ENCODE measurements around the gene RASL10A.
"Not testable (repeated sequence)": the region's sequence is repeated elsewhere in the genome, so short reads cannot be mapped to it uniquely, and the experiment has no call there.

Gene RASL10A, protein sequence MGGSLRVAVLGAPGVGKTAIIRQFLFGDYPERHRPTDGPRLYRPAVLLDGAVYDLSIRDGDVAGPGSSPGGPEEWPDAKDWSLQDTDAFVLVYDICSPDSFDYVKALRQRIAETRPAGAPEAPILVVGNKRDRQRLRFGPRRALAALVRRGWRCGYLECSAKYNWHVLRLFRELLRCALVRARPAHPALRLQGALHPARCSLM

GRCh38 chr22:29315286-29316140, at the start of gene RASL10A:
RASL10A (minus strand) TSS chr22:29315697; CDS start chr22:29315246, 451 bp downstream.
- no peak for DNase-seq (ENCODE audit: low read depth, low spot score)

DNA sequence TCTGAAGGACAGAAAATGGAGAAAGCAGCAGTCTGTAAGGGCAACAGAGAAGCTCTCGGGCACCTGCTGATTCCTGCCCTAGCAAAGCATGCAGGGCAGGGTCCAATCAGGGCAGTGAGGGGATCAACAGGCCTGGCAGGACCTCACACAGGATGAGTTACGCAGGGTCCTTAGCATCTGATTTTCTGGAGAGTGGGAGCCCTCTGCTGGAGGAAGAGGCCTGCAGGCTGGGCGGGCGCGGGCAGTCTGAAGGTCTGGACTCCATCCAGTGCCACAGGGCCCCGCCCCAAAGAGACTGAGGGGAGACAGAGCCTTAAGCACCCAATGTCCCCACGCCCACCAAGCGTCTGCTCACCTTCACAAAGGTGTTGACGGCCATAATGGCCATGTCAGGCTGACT, 44.0 kb upstream of the RASL10A start:
- no peak for DNase-seq (ENCODE audit: low read depth, low spot score)

DNA sequence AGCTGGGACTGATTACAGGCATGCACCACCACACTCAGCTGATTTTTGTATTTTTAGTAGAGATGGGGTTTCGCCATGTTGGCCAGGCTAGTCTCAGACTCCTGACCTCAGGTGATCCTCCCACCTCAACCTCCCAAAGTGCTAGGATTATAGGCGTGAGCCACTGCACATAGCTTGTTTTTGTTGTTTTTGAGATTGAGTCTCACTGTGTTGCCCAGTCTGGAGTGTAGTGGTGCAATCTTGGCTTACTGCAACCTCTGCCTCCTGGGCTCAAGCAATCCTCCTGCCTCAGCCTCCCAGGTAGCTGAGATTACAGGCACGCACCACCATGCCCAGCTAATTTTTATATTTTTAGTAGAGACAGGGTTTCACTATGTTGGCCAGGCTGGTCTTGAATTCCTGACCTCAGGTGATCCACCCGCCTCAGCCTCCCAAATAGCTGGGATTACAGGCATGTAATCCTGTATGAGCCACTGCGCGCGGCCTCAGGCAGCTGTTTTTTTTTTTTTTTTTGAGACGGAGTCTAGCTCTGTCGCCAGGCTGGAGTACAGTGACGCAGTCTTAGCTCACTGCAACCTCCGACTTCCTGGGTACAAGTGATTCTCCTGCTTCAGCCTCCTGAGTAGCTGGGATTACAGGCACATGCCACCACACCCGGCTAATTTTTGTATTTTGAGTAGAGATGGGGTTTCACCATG, 41.8 kb upstream of the RASL10A start:
- DNase-seq (ENCODE audit: low read depth, low spot score), result not testable (repeated sequence)

DNA sequence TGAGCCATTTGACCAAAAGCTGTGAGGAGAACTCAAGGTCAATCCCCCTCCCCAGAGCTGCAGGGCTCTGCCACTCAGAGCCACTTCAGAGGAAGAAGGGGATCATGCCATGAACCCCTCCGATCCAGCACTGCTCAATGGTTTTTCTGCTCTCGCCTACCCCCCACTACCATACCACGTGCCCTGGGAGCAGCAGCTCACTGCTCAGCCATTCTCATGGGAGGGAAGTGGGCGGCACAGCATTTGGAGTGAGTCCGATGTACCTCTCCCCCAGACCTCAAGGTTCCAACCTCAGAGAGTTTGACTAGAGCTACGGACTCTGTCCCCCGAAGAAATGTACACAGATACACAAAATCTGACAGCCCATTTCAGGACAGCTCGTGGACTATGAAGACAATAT, 38.4 kb upstream of the RASL10A start:
- no peak for DNase-seq (ENCODE audit: low read depth, low spot score)

DNA sequence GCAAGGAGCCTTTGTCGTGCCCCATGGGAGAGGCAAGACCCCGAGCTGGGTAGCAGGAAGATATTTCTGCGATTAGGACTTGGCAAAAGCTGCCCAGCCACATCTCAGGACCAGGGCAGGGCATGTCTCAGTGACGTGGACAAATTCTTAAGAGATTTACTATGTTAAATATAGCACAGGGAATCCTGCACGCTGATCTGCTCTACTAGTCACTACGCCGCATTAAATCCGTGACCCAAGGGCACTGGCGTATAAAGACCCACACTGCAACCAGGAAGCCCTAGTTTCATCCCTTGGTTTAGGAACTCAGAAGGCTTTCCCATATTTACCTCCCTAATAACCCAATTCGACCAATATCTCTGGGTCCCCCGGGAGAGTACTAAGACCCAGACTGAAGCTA, 37.8 kb upstream of the RASL10A start:
- no peak for DNase-seq (ENCODE audit: low read depth, low spot score)

GRCh38 chr22:29352778-29353177, 37.3 kb upstream of the RASL10A start:
- no peak for DNase-seq (ENCODE audit: low read depth, low spot score)

- no peak for DNase-seq (ENCODE audit: low read depth, low spot score)
These were observed 36.4 kb upstream of the RASL10A start for GRCh38 chr22:29351891-29352290.

GRCh38 chr22:29351042-29351441, 35.5 kb upstream of the RASL10A start:
- no peak for DNase-seq (ENCODE audit: low read depth, low spot score)

DNA sequence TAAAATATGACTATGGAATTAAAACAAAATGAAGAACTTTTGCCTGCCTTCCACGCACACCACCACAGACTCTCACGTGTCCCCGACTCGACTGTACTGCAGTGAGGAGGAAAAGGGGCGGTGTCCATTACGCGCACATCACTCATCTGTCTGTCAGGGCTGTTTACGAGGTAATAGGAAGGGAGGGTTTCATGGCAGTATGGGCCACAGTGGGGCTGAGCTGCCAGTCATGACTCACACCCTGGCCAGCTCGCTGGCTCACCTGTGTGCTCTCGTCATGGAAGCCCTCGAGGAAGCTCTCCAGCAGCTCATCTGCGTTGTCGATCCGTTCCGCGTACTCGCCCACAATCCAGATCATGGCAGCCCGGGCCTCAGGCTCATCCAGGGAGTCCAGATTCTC, 33.5 kb upstream of the RASL10A start:
- no peak for DNase-seq (ENCODE audit: low read depth, low spot score)

DNA sequence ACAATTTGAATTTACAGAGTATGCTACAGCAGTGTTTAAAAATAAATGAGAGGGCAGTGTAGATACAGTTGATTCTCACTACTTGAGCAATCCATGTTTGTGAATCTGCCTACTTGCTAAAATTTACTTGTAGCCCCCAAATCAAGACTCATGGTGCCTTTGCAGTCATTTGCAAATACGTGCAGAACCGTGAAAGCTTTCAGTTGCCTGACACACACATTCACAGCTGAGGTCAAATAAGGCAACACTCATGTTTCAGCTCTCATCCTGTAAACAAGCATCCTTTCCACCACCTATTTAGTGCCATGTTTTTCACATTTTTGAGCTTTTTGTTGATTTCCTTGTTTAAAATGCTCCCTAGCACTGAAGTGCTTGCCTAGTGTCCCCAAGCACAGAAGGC, 32.5 kb upstream of the RASL10A start:
- no peak for DNase-seq (ENCODE audit: low read depth, low spot score)

GRCh38 chr22:29346659-29347058, 31.2 kb upstream of the RASL10A start:
- no peak for DNase-seq (ENCODE audit: low read depth, low spot score)

- no peak for DNase-seq (ENCODE audit: low read depth, low spot score)
These were observed 30.4 kb upstream of the RASL10A start for GRCh38 chr22:29345932-29346331.

DNA sequence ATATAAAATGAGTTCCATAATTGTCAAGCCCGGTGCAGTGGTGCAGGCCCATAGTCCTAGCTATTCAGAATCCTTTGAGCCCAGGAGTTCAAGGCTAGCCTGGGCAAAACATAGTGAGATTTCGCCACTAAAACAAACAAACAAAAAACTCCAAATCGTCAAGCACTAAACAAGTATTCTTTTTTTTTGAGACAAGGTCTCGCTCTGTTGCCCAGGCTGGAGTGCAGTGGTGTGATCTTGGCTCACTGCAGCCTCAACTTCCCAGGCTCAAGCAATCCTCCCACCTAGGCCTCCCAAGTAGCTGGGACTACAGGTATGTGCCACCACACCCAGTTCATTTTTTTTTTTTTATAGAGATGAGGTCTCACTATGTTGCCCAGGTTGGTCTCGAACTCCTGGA, 29.4 kb upstream of the RASL10A start:
- not testable (repeated sequence) for DNase-seq (ENCODE audit: low read depth, low spot score)

DNA sequence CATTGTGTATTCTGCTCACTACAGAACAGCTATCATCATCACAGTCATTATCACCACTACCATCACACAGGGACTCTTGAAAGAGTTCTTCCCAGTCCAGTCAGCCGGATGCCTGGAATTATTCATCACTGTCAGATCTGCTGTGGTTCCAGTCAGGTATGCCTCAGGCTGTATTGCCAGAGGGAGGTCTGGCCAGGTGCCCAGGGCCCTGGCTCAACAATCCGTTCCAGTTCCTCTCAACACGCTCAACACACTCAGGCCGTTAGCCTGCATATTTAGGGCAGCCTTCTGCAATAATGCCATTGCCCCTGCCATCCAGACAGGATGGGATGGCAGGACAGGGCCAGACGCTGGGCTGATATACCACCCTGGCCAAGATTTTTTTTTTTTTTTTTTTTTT, 28.6 kb upstream of the RASL10A start:
- DNase-seq (ENCODE audit: low read depth, low spot score), result peak; percentile 29

GRCh38 chr22:29343313-29343805, 27.9 kb upstream of the RASL10A start:
- no peak for DNase-seq (ENCODE audit: low read depth, low spot score)

DNA sequence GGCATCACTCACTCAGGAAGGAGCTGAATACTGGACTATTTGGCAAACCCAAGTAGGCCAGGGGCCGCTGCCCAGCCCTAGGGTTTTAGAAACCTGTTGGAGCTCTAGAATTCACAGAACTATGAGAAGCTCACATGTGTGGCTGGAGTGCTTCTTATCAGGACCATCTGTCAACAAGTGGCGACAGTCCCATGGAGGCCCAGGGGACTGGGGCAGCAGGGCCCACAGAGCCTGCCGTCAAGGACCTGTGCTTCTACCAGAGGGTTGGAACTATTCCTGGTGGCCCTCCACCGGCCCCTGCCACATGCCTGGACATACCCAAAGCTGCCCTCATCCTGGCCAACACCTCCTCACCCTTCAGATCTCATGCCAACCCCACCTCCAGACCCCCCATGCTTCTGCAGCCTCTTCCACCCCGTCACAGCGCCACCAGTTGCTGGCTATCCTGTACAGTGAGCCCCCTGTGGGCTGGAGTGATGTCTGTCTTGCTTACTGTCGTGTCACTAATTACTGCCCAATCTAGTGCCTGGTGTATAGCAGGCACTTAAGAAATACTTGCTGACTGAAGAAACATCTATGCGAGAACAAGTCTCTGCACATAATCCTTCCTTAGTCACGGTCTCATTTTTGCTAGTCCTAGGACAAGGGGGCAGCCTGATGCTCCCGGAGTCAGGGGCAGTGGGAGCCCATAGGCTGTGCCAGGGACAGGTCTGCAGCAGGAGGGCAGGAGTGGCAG, 27.2 kb upstream of the RASL10A start:
- DNase-seq (ENCODE audit: low read depth, low spot score), result no peak

DNA sequence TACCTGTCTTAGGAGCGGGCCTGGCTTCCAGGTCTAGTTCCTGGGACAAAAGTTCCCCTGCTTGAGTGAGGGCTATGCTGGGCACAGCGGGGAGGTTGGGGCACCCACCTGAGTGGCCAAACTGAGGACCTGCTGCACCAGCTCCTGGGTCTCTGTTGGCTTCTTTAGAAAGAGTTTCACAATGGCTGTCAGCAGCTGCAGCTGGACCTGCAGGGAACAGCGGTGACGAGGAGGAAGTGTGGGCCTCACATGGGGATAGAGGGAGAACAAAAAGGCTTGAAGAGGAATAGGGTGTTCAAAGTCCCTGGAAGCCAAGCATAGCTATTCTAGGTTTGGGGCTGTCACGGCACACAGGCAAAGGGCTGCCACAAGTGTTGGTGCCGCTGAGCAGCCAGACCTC, 26.7 kb upstream of the RASL10A start:
- no peak for DNase-seq (ENCODE audit: low read depth, low spot score)

DNA sequence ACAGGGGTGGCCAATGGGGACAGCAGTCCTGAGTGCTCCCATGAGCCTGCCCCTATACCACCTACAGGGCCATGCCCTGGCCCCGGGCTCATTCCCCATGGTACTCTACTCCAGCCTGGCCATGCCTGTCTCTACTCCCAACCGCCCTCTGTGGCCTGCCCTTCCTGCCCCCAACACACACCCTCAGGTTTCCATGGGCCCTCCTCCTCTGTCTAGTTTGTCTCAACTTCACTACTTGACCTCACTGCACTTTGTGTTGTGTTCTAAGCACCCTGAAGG, 26.3 kb upstream of the RASL10A start:
- DNase-seq (ENCODE audit: low read depth, low spot score), result no peak

GRCh38 chr22:29341056-29341848, 25.8 kb upstream of the RASL10A start:
- no peak for DNase-seq (ENCODE audit: low read depth, low spot score)

GRCh38 chr22:29340566-29340965, 25.1 kb upstream of the RASL10A start:
- DNase-seq (ENCODE audit: low read depth, low spot score), result no peak

Data from brain pericyte (primary cell).